Measurements from ENCODE around the gene A1BG. TPM values are rescaled to one million over a fixed set of nuclear protein-coding genes. Genes with fewer than 3 reads are reported as not detected.
"Not testable (repeated sequence)": the region's sequence is repeated elsewhere in the genome, so short reads cannot be mapped to it uniquely, and the experiment has no call there.

A1BG gene
- total RNA-seq, 2 donors from 2014 or later: 45.5 to 52.6 TPM

DNA sequence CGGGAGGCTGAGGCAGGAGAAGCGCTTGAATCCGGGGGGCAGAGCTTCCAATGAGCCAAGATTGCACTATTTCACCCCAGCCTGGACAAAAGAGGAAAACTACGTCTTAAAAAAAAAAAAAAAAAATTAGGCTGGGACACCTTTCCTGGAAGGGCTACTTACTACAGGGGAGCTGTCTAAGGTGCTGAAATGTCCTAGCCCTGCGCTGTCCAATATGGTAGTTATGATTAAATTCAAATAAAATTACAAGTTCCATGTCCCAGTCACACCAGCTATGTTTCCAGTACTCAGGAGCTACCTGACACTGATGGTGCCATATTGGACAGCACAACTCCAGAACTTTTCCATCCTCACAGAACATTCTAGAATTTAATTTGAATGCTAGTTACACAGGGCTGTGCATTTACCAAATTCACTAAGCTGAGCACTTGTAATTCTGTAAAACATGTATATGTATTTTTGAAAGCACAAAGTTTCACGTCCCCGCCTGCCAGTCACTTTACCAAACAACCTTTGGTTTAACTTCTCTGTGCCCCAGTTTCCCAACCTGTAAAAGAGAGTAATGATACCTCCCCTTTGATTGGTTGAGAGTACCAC is 35.7 kb downstream of the A1BG start:
- Histone ChIP-seq H3K4me3 (no peak overlapping the region), H3K27ac (no peak overlapping the region), H3K9me3 (no peaks in the 10 kb centered on the region), H3K4me1 (no peaks in the 10 kb centered on the region), H3K27me3 (no peaks in the 10 kb centered on the region), H3K36me3 (peaks cover 25% of the 10 kb centered on the region)
- TF ChIP-seq, protein P1, sequence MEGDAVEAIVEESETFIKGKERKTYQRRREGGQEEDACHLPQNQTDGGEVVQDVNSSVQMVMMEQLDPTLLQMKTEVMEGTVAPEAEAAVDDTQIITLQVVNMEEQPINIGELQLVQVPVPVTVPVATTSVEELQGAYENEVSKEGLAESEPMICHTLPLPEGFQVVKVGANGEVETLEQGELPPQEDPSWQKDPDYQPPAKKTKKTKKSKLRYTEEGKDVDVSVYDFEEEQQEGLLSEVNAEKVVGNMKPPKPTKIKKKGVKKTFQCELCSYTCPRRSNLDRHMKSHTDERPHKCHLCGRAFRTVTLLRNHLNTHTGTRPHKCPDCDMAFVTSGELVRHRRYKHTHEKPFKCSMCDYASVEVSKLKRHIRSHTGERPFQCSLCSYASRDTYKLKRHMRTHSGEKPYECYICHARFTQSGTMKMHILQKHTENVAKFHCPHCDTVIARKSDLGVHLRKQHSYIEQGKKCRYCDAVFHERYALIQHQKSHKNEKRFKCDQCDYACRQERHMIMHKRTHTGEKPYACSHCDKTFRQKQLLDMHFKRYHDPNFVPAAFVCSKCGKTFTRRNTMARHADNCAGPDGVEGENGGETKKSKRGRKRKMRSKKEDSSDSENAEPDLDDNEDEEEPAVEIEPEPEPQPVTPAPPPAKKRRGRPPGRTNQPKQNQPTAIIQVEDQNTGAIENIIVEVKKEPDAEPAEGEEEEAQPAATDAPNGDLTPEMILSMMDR (IDR thresholded peaks at IDR 0.05): no peak
- no peak for DNase-seq (ENCODE audit: low spot score)

DNA sequence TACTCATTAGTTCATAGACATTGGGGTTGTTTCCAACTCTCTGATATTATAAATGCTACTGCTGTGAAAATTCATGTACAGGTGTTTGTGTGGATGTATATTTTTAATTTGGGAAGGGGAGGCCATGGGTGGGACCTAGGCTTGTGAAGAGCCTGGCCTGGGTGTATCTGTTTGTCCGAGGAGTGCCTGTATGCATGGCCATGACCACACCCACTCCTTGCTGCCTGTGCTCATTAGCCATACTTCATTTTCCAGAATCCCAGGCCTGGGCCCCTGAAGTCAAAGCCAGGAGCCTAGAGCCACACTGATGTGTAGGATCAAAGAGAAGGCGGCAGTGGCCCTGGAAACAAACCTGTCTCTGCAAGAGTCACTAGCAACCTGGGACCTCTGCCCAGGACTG is 37.7 kb downstream of the A1BG start:
- Histone ChIP-seq H3K9me3 (no peaks in the 10 kb centered on the region), H3K4me1 (no peaks in the 10 kb centered on the region), H3K27ac (no peak overlapping the region), H3K4me3 (no peak overlapping the region), H3K36me3 (peaks cover 40% of the 10 kb centered on the region), H3K27me3 (no peaks in the 10 kb centered on the region)
- TF ChIP-seq, protein P1 (IDR thresholded peaks at IDR 0.05): no peak
- DNase-seq (ENCODE audit: low spot score): no peak

DNA sequence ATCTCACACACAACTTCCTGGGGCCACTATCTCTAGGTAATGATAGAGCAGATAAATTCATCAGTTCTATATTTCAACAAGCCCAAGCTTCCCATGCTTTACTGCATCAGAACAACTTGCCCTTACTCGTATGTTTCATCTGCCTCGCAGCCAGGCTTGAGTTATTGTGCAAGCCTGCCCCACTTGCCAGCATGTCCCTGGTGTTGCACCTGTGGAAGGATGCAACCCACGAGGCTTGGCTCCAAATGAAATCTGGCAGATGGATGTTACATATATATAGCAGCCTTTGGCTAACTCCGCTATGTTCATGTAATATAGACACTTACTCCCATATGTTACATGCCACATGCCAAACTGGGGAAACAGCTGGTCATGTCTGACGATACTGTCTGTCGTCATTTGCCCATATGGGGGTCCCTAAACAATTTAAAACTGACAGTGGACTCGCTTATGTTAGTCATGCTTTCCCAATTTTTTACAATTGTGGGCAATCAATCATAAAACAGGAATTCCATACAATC is 41.9 kb downstream of the A1BG start:
- Histone ChIP-seq H3K4me1 (peaks cover 0 to 3% of the 10 kb centered on the region in 2 donors), H3K36me3 (peaks cover 52% of the 10 kb centered on the region), H3K4me3 (no peak overlapping the region), H3K27ac (no peak overlapping the region), H3K27me3 (no peaks in the 10 kb centered on the region), H3K9me3 (no peaks in the 10 kb centered on the region)
- DNase-seq (ENCODE audit: low spot score): no peak
- TF ChIP-seq, protein P1 (IDR thresholded peaks at IDR 0.05): no peak

DNA sequence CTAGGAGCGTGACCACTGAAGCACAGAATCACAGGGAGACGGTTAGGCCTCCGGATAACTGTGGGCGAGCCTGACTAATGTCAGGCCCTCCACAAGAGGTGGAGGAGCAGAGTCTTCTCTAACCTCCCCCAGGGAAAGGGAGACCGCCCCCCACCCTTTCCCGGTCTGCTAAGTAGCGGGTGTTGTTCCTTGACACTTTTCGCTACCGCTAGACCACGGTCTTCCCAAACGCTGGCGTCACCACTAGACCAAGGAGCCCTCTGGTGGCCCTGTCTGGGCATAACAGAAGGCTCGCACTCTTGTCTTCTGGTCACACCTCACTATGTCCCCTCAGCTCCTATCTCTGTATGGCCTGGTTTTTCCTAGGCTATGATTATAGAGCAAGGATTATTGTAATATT is 42.6 kb downstream of the A1BG start:
- not testable (repeated sequence) for H3K27me3 ChIP-seq; H3K4me3 ChIP-seq; H3K4me1 ChIP-seq; H3K27ac ChIP-seq; DNase-seq (ENCODE audit: low spot score); H3K9me3 ChIP-seq
- TF ChIP-seq, protein P1 (IDR thresholded peaks at IDR 0.05): peak; percentile 43 to 64
- H3K36me3 ChIP-seq: peaks cover 52% of the 10 kb centered on the region

DNA sequence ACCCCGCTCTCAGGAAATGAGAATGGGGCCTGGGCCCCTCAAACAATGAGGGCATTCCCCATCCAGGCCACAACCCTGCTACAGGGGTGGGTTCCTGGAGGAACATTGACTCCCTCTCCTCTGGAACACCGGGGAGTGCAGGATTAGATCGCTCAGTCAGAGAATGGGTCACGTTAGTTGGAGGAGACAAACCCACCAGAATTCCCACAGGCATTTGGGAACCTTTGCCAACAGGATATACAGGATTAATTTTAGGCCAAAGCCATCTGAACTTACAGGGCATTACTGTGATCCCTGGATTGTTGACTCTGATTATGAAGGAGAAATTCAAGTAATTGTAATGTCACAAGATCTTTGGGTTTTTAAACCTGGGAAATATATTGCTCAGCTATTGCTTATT is 45.6 kb downstream of the A1BG start:
- DNase-seq (ENCODE audit: low spot score): no peak
- no peaks in the 10 kb centered on the region for H3K9me3 ChIP-seq
- H3K27ac ChIP-seq: no peak overlapping the region

More for the DNA sequence above, 45.6 kb downstream of the A1BG start:
- peaks cover 0 to 12% of the 10 kb centered on the region in 2 donors for H3K4me1 ChIP-seq
- TF ChIP-seq, protein P1 (IDR thresholded peaks at IDR 0.05): no peak
- H3K27me3 ChIP-seq: no peaks in the 10 kb centered on the region
- no peak overlapping the region for H3K4me3 ChIP-seq
- peaks cover 29% of the 10 kb centered on the region for H3K36me3 ChIP-seq

Data from right atrium auricular region (tissue), 2 donors.